Activated CD4-positive, alpha-beta T cell treated with anti-CD3 and anti-CD28 coated beads for 4 hours (primary cell): ENCODE data around the gene CPEB1.

Source experiments
- DNase-seq, 2 donors: peaks; one replicate each; pipeline ENCODE4 v3.0.0-alpha.2; 2020

The CPEB1 gene

GRCh38 chr15:82647045-82647834, at the start of gene CPEB1:
Gene CPEB1 (minus strand): TSS chr15:82647363. CDS start chr15:82628459, 18,904 bp downstream.
- peak; percentile 50 to 60 for DNase-seq

GRCh38 chr15:82692171-82692570, 45.0 kb upstream of the CPEB1 start:
- no peak for DNase-seq

- no peak for DNase-seq
Observed at GRCh38 chr15:82689147-82689546, 42.0 kb upstream of the CPEB1 start.

GRCh38 chr15:82688691-82689090, 41.5 kb upstream of the CPEB1 start:
- DNase-seq = no peak

GRCh38 chr15:82681371-82681770, 34.2 kb upstream of the CPEB1 start:
- no peak for DNase-seq

GRCh38 chr15:82680200-82681102, 33.3 kb upstream of the CPEB1 start:
- DNase-seq = peak; percentile 77 to 83

- no peak for DNase-seq
Observed at GRCh38 chr15:82679626-82680199, 32.5 kb upstream of the CPEB1 start.

GRCh38 chr15:82677720-82678323, 30.7 kb upstream of the CPEB1 start:
- DNase-seq = no peak

GRCh38 chr15:82674873-82675272, 27.7 kb upstream of the CPEB1 start:
- no peak for DNase-seq

GRCh38 chr15:82670699-82671098, 23.5 kb upstream of the CPEB1 start:
- no peak for DNase-seq

GRCh38 chr15:82666606-82667005, 19.4 kb upstream of the CPEB1 start:
- no peak for DNase-seq

- no peak for DNase-seq
Observed at GRCh38 chr15:82664021-82664420, 16.9 kb upstream of the CPEB1 start.

- DNase-seq = peak in 1 of 2 donors; percentile 24
Observed at GRCh38 chr15:82663186-82663600, 16.0 kb upstream of the CPEB1 start.

GRCh38 chr15:82662641-82663040, 15.5 kb upstream of the CPEB1 start:
- DNase-seq = no peak

- no peak for DNase-seq
Observed at GRCh38 chr15:82660378-82660777, 13.2 kb upstream of the CPEB1 start.

GRCh38 chr15:82656641-82657266, 9.6 kb upstream of the CPEB1 start:
- DNase-seq = no peak

GRCh38 chr15:82655606-82656005, 8.4 kb upstream of the CPEB1 start:
- no peak for DNase-seq

GRCh38 chr15:82653483-82654168, 6.5 kb upstream of the CPEB1 start:
- DNase-seq = no peak

GRCh38 chr15:82651708-82652107, 4.5 kb upstream of the CPEB1 start:
- no peak for DNase-seq

- no peak for DNase-seq
Observed at GRCh38 chr15:82650046-82650670, 3.0 kb upstream of the CPEB1 start.

GRCh38 chr15:82649226-82649999, 2.2 kb upstream of the CPEB1 start:
- DNase-seq = no peak
